Activated B cell treated with CpG ODN at 0.5 μM for 24 hours (primary cell): ENCODE data around the gene CIAO2A. TPM values are rescaled to one million over a fixed set of nuclear protein-coding genes. Genes with fewer than 3 reads are reported as not detected.

Experiments
- ATAC-seq: fragments of 200-7000 bp; cut with Tn5 transposase; one replicate; pipeline ENCODE4 v1.10.0; 2021; ENCODE audit warnings: low read depth, mild to moderate bottlenecking, moderate library complexity
- CTCF ChIA-PET: fragments of 350-600 bp; sonication (Branson Sonifier 250); formaldehyde crosslinking; loops from one replicate; lab custom pipeline; 2021; ENCODE audit warnings: antibody characterized with exemption; lab: Charles Lee
- POLR2A ChIA-PET: fragments of 350-600 bp; sonication (Branson Sonifier 250); formaldehyde crosslinking; loops from one replicate; lab custom pipeline; 2021; ENCODE audit warnings: antibody characterized with exemption; lab: Charles Lee
- DNase-seq: peaks from one replicate; pipeline ENCODE4 v3.0.0; 2022
- H3K27ac Mint-ChIP-seq: one replicate; pipeline ENCODE4 v1.8.0; 2020; ENCODE audit warnings: mixed read lengths
- H3K27me3 Mint-ChIP-seq: one replicate; pipeline ENCODE4 v1.8.0; 2021; ENCODE audit warnings: mixed read lengths
- H3K36me3 Mint-ChIP-seq: one replicate; pipeline ENCODE4 v1.8.0; 2021; ENCODE audit warnings: low read depth, mixed read lengths
- H3K4me1 Mint-ChIP-seq: one replicate; pipeline ENCODE4 v1.8.0; 2021; ENCODE audit warnings: mixed read lengths
- H3K4me3 Mint-ChIP-seq: one replicate; pipeline ENCODE4 v1.8.0; 2020; ENCODE audit warnings: mild to moderate bottlenecking, mixed read lengths
- H3K9me3 Mint-ChIP-seq: one replicate; pipeline ENCODE4 v1.8.0; 2020; ENCODE audit warnings: mixed read lengths
- intact Hi-C: fragments of 100-400 bp; cut with micrococcal nuclease; formaldehyde crosslinking; loops from one replicate; pipeline ENCODE4 v1.15.1; 2024
- total RNA-seq: library from RNA; stranded (reverse); gene quantifications from 2 replicates; pipeline ENCODE4 v1.2.3, GENCODE V29; 2022
- TF ChIP-seq, protein P1 (sequence below): fragments of 200-600 bp; IDR thresholded peaks from one replicate; pipeline ENCODE4 v1.8.0; 2022; ENCODE audit warnings: antibody characterized with exemption, mild to moderate bottlenecking

The CIAO2A gene
- total RNA-seq, 1 donor from 2014 or later, result 58.4 TPM

DNA sequence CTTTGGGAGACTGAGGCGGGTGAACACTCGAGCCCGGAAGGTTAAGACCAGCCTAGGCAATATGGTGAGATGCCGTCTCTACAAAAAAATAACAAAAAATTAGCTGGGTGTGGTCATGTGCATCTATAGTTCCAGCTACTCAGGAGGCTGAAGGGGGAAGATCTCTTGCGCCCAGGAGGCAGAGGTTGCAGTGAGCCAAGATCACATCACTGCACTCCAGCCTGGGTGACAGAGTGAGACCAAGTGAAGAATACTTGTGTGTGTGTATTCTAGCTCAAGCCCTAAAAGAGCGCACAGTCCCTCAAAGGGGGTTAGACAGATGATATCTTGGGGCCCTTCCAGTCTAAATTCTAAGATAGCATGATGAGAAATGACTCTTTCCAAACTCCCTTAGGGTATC is 71.1 kb downstream of the CIAO2A start:
- CTCF ChIA-PET, result no interaction called here
- Mint-ChIP-seq H3K4me1 (peaks cover 5% of the 10 kb centered on the region), H3K27me3 (no peaks in the 10 kb centered on the region), H3K36me3 (no peaks in the 10 kb centered on the region), H3K9me3 (peaks cover 6% of the 10 kb centered on the region), H3K27ac (no peak overlapping the region), H3K4me3 (no peak overlapping the region)
- POLR2A ChIA-PET, result no interaction called here
- intact Hi-C loops, result no loop called here
- ATAC-seq, result no peak
- no peak for DNase-seq
- TF ChIP-seq, protein P1, sequence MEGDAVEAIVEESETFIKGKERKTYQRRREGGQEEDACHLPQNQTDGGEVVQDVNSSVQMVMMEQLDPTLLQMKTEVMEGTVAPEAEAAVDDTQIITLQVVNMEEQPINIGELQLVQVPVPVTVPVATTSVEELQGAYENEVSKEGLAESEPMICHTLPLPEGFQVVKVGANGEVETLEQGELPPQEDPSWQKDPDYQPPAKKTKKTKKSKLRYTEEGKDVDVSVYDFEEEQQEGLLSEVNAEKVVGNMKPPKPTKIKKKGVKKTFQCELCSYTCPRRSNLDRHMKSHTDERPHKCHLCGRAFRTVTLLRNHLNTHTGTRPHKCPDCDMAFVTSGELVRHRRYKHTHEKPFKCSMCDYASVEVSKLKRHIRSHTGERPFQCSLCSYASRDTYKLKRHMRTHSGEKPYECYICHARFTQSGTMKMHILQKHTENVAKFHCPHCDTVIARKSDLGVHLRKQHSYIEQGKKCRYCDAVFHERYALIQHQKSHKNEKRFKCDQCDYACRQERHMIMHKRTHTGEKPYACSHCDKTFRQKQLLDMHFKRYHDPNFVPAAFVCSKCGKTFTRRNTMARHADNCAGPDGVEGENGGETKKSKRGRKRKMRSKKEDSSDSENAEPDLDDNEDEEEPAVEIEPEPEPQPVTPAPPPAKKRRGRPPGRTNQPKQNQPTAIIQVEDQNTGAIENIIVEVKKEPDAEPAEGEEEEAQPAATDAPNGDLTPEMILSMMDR, result no peak

Other genes with a start within 250 kb of the CIAO2A start
- 4.2 and 4.3 TPM in 2 replicates for gene DAPK2, start 47.4 kb downstream of the CIAO2A start, total RNA-seq
- 137 and 138 TPM in 2 replicates for gene SNX1, start 2.1 kb upstream of the CIAO2A start, total RNA-seq
- gene SNX22, start 57.9 kb upstream of the CIAO2A start, total RNA-seq, result 41.7 and 46.2 TPM in 2 replicates
- gene PPIB, start 69.2 kb upstream of the CIAO2A start, total RNA-seq, result 225 and 227 TPM in 2 replicates